HepG2 (cell line): Measurements from ENCODE around the gene DOCK1. TPM values are rescaled to one million over a fixed set of nuclear protein-coding genes. Genes with fewer than 3 reads are reported as not detected.

Experiments
- ATAC-seq: fragments of 200-7000 bp; cut with Tn5 transposase; 3 replicates; pipeline ENCODE4 v1.9.1; 2020; ENCODE audit warnings: mild to moderate bottlenecking, moderate library complexity
- BruUV-seq: library from RNA; stranded (reverse); fragments of 400-500 nt; replicated peaks from 2 replicates; lab custom pipeline; 2021; lab: Mats Ljungman, UMichigan
- CTCF ChIA-PET: fragments of 300-600 bp; formaldehyde crosslinking; extraction: SDS; loops from one replicate; lab custom pipeline; 2021; ENCODE audit warnings: low total read pairs, inconsistent platforms, low intra/inter-chr PET ratio; lab: Yijun Ruan, JAX
- POLR2A ChIA-PET: fragments of 350-600 bp; sonication (Branson Sonifier 250); formaldehyde crosslinking; loops from one replicate; lab custom pipeline; 2020; ENCODE audit warnings: antibody characterized with exemption, inconsistent platforms; lab: Yijun Ruan, JAX
- DNase-seq: peaks from one replicate; pipeline ENCODE4 v3.0.0-alpha.2; 2015; ENCODE audit warnings: low spot score
- FAIRE-seq: peaks from 3 replicates; lab custom pipeline; 2011; peaks lifted over from hg19 to GRCh38; lab: Jason Lieb, UNC
- H2AFZ ChIP-seq: one replicate; pipeline ENCODE4 v1.6.1; 2011; ENCODE audit warnings: low read length, inconsistent platforms
- H3K27ac ChIP-seq: fragments of 300-600 bp; 3 replicates; pipeline ENCODE4 v1.8.0; 2011; ENCODE audit warnings: mixed run types, mild to moderate bottlenecking, mixed read lengths, low read length, inconsistent platforms; ENCODE audit not compliant: insufficient read depth; ENCODE audit errors: extremely low read length
- H3K27me3 ChIP-seq, 2 experiments: fragments of 200-600 bp in 1 of 2; 2 replicates in 1 of 2; 3 replicates in 1 of 2; pipeline versions ENCODE4 v1.6.0 to v1.8.0; 2011; ENCODE audit warnings: low read length in 2 of 2, mild to moderate bottlenecking in 2 of 2, moderate library complexity in 2 of 2, inconsistent platforms in 1 of 2; ENCODE audit not compliant: insufficient read depth in 2 of 2, control insufficient read depth in 1 of 2
- H3K36me3 ChIP-seq, 2 experiments: fragments of 200-600 bp in 1 of 2; replicated peaks in 1 of 2; 2 replicates in 1 of 2; 3 replicates in 1 of 2; pipeline versions ENCODE4 v1.5.1 to v1.8.0; 2011; ENCODE audit warnings: low read length in 2 of 2, inconsistent platforms in 1 of 2; ENCODE audit not compliant: insufficient read depth in 2 of 2, control insufficient read depth in 1 of 2
- H3K4me1 ChIP-seq: 2 replicates; pipeline ENCODE4 v1.5.1; 2012; ENCODE audit warnings: low read length, inconsistent platforms; ENCODE audit not compliant: insufficient read depth
- H3K4me2 ChIP-seq: 2 replicates; pipeline ENCODE4 v1.6.0; 2011; ENCODE audit warnings: low read depth, low read length, inconsistent platforms
- H3K4me3 ChIP-seq, 3 experiments: fragments of 200-600 bp in 1 of 3; sonication (generic), shearing (Covaris generic) in 1 of 3; replicated peaks in 1 of 3; 2 replicates each; pipeline ENCODE4 v1.5.1; 2011 to 2016; ENCODE audit warnings: low read length in 3 of 3, inconsistent platforms in 2 of 3, low read depth in 2 of 3, mild to moderate bottlenecking in 2 of 3, control low read depth in 1 of 3, mixed read lengths in 1 of 3; ENCODE audit not compliant: insufficient read depth in 1 of 3
- H3K79me2 ChIP-seq: one replicate; pipeline ENCODE4 v1.6.1; 2011; ENCODE audit warnings: low read length, inconsistent platforms; ENCODE audit not compliant: insufficient read depth
- H3K9ac ChIP-seq: 2 replicates; pipeline ENCODE4 v1.6.0; 2011; ENCODE audit warnings: mild to moderate bottlenecking, low read depth, low read length, inconsistent platforms; ENCODE audit not compliant: insufficient read depth
- H3K9me3 ChIP-seq: 2 replicates; pipeline ENCODE4 v1.5.1; 2012; ENCODE audit warnings: mild to moderate bottlenecking, low read length
- H4K20me1 ChIP-seq: 2 replicates; pipeline ENCODE4 v1.6.0; 2011; ENCODE audit warnings: inconsistent platforms, mild to moderate bottlenecking, low read length, moderate library complexity; ENCODE audit not compliant: insufficient read depth
- MAF1 ChIP-seq: sonication (generic); formaldehyde crosslinking; IDR thresholded peaks from 2 replicates; pipeline ENCODE4 v1.5.0; 2020; ENCODE audit warnings: missing genetic modification reagents, borderline replicate concordance
- POLR2AphosphoS5 ChIP-seq: IDR thresholded peaks from 2 replicates; pipeline ENCODE4 v1.6.1; 2012; ENCODE audit warnings: low read depth, low read length
- RARG ChIP-seq: sonication (generic); formaldehyde crosslinking; IDR thresholded peaks from 2 replicates; pipeline ENCODE4 v1.4.0; 2020; ENCODE audit warnings: low read depth, mild to moderate bottlenecking, missing genetic modification reagents
- RELA ChIP-seq: sonication (generic); formaldehyde crosslinking; IDR thresholded peaks from 2 replicates; pipeline ENCODE4 v1.4.0; 2020; ENCODE audit warnings: missing genetic modification reagents
- ZNF558 ChIP-seq: sonication (generic); formaldehyde crosslinking; IDR thresholded peaks from 2 replicates; pipeline ENCODE4 v1.9.0; 2022; ENCODE audit warnings: mild to moderate bottlenecking, missing genetic modification reagents, borderline replicate concordance
- ZNF747 ChIP-seq: sonication (generic); formaldehyde crosslinking; IDR thresholded peaks from 2 replicates; pipeline ENCODE4 v1.8.1; 2023; ENCODE audit warnings: missing genetic modification reagents, mild to moderate bottlenecking, borderline replicate concordance
- WGBS: methylation state at CpG from one replicate; pipeline ENCODE4 v1.1.6; 2017; ENCODE audit warnings: low lambda C conversion rate; 5-methylcytosine and 5-hydroxymethylcytosine counted together
- in situ Hi-C: cut with HindIII; loops from 2 replicates; pipeline ENCODE4 v1.10.0; 2017; ENCODE audit warnings: low pct_unique_long_range_greater_than_20kb; ENCODE audit not compliant: extremely low pct_ligation_motif_present
- intact Hi-C: fragments of 100-400 bp; cut with micrococcal nuclease; formaldehyde crosslinking; loops from one replicate; pipeline ENCODE4 v1.10.0; 2022; ENCODE audit not compliant: unreplicated experiment
- polyA plus RNA-seq, 8 experiments: library from polyadenylated mRNA; depleted of rRNA in 3 of 8; stranded (reverse) in 7 of 8; unstranded in 1 of 8; fragments of >200 nt; fragmentation: Illumina TruSeq in 4 of 8; extraction: Trizol in 4 of 8; gene quantifications; 2 replicates each; pipeline versions ENCODE4 v1.2.1 to v1.2.3, GENCODE V29; 2011 to 2016; ENCODE audit warnings: low read depth in 4 of 8, missing spikeins in 1 of 8, mixed read lengths in 1 of 8; ENCODE audit not compliant: insufficient read depth in 1 of 8
- total RNA-seq, 5 experiments: library from RNA; depleted of rRNA; stranded (reverse); fragments of >200 nt; fragmentation: Illumina TruSeq; extraction: Trizol; gene quantifications; 2 replicates each; pipeline ENCODE4 v1.2.3, GENCODE V29; 2016; ENCODE audit warnings: low read depth in 1 of 5
- TF ChIP-seq, protein P1 (sequence below): sonication (generic); formaldehyde crosslinking; IDR thresholded peaks from 2 replicates; pipeline ENCODE4 v1.4.0; 2020; ENCODE audit warnings: missing genetic modification reagents
- TF ChIP-seq, protein P2 (sequence below): sonication (generic); formaldehyde crosslinking; IDR thresholded peaks from 2 replicates; pipeline ENCODE4 v1.8.0; 2022; ENCODE audit warnings: mild to moderate bottlenecking, missing genetic modification reagents, moderate library complexity
- TF ChIP-seq, protein P3 (sequence below): sonication (generic); formaldehyde crosslinking; IDR thresholded peaks from 2 replicates; pipeline ENCODE4 v1.8.1; 2023; ENCODE audit warnings: mild to moderate bottlenecking, moderate library complexity, missing genetic modification reagents

Gene DOCK1
- total and polyA plus RNA-seq, 2 of the 13 experiments (the other 11 are each of a cell fraction or from before 2014, with no cell fraction given), result 8.3 to 25.5 TPM

DNA sequence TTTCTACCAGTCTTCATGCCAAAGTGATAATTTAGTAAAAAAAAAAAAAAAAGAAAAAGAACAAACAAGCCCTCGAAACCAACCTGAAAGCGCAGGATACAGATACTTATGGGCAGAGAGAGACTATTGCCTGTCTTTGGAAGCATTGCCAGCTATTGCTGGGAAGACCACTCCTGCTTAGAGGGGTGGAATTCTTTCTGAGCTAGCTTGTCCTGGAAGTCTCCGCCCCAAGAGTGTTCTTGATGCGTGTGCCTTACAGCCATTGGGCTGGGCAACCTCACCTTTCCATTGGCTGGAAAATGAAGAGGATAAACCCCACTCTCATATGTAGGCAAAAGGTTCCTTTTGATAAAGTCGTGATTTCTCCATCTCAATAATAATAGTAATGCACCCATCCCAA is 311.0 kb downstream of the DOCK1 start (continued):
- TF ChIP-seq, protein P1, sequence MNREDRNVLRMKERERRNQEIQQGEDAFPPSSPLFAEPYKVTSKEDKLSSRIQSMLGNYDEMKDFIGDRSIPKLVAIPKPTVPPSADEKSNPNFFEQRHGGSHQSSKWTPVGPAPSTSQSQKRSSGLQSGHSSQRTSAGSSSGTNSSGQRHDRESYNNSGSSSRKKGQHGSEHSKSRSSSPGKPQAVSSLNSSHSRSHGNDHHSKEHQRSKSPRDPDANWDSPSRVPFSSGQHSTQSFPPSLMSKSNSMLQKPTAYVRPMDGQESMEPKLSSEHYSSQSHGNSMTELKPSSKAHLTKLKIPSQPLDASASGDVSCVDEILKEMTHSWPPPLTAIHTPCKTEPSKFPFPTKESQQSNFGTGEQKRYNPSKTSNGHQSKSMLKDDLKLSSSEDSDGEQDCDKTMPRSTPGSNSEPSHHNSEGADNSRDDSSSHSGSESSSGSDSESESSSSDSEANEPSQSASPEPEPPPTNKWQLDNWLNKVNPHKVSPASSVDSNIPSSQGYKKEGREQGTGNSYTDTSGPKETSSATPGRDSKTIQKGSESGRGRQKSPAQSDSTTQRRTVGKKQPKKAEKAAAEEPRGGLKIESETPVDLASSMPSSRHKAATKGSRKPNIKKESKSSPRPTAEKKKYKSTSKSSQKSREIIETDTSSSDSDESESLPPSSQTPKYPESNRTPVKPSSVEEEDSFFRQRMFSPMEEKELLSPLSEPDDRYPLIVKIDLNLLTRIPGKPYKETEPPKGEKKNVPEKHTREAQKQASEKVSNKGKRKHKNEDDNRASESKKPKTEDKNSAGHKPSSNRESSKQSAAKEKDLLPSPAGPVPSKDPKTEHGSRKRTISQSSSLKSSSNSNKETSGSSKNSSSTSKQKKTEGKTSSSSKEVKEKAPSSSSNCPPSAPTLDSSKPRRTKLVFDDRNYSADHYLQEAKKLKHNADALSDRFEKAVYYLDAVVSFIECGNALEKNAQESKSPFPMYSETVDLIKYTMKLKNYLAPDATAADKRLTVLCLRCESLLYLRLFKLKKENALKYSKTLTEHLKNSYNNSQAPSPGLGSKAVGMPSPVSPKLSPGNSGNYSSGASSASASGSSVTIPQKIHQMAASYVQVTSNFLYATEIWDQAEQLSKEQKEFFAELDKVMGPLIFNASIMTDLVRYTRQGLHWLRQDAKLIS, result no peak
- TF ChIP-seq RARG, result no peak
- TF ChIP-seq, protein P2, sequence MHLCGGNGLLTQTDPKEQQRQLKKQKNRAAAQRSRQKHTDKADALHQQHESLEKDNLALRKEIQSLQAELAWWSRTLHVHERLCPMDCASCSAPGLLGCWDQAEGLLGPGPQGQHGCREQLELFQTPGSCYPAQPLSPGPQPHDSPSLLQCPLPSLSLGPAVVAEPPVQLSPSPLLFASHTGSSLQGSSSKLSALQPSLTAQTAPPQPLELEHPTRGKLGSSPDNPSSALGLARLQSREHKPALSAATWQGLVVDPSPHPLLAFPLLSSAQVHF, result no peak
- TF ChIP-seq RELA (CRISPR knock-in tag), result no peak
- no peak for TF ChIP-seq MAF1 (CRISPR knock-in tag)
- TF ChIP-seq ZNF747 (CRISPR knock-in tag), result no peak
- TF ChIP-seq ZNF558 (CRISPR knock-in tag), result no peak

DNA sequence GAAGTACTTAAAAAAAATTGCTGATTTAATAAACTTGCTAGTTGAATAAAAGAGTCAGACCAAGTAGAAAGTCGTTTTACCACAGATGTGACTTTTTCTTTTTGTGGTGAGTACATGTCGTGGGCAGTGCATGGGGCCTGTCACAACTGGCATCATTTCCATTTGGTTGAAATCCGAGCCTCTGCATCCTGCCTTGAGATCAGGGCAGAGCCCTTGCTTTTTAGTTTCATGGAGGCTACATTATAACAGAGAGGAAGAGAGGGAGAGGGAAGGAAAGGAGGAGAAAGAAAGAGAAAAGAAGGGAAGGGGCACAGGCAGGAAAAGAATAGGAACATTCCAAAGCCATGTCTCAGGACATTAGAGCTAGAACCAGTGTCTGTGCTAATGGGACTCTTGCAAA is 311.6 kb downstream of the DOCK1 start:
- Histone ChIP-seq H3K27ac (no peak overlapping the region), H3K9ac (no peak overlapping the region)
- FAIRE-seq, result no peak
- CTCF ChIA-PET, result no interaction called here
- no peak for TF ChIP-seq POLR2AphosphoS5
- TF ChIP-seq, protein P3, sequence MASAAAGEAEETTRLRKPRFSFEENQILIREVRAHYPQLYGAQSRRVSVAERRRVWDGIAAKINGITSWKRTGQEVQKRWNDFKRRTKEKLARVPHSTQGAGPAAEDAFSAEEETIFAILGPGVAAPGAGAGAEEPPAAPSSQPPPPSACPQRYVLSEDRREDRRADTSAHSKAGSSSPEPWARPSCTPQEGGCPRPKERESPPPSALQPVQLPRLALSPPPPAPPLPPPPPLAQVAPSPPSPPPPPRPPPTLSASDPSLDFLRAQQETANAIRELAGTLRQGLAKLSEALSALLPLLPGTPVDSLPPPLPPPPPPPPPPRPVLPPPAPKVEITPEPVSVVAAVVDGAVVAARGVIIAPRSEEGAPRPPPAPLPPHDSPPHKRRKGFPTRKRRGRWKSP (CRISPR knock-in tag), result no peak
- TF ChIP-seq, all 625 proteins: peak for 0
- H3K27me3 ChIP-seq, result no peaks in the 10 kb centered on the region
- no TSS peak for BruUV-seq
- WGBS, result 88% methylated on average over 3 of the region's 3 CpGs
- H3K79me2 ChIP-seq, result no peaks in the 10 kb centered on the region
- no peak for DNase-seq
- H4K20me1 ChIP-seq, result no peaks in the 10 kb centered on the region
- no peaks in the 10 kb centered on the region for H3K4me1 ChIP-seq
- intact Hi-C loops (no loop called here), in situ Hi-C loops (no loop called here)
- POLR2A ChIA-PET, result no interaction called here
- no peak for ATAC-seq
- no peak overlapping the region for H3K4me3 ChIP-seq
- H2AFZ ChIP-seq, result no peak overlapping the region
- H3K9me3 ChIP-seq, result peaks cover 7% of the 10 kb centered on the region; the same call in 1 of the 2 replicates
- no peaks in the 10 kb centered on the region for H3K36me3 ChIP-seq
- no peak overlapping the region for H3K4me2 ChIP-seq
